ENCODE data around the gene ARHGAP9. TPM values are rescaled to one million over a fixed set of nuclear protein-coding genes. Genes with fewer than 3 reads are reported as not detected.
"Not testable (repeated sequence)": the region's sequence is repeated elsewhere in the genome, so short reads cannot be mapped to it uniquely, and the experiment has no call there.

The ARHGAP9 gene
- total and polyA plus RNA-seq, 10 donors, result 148 to 400 (median 238) TPM

DNA sequence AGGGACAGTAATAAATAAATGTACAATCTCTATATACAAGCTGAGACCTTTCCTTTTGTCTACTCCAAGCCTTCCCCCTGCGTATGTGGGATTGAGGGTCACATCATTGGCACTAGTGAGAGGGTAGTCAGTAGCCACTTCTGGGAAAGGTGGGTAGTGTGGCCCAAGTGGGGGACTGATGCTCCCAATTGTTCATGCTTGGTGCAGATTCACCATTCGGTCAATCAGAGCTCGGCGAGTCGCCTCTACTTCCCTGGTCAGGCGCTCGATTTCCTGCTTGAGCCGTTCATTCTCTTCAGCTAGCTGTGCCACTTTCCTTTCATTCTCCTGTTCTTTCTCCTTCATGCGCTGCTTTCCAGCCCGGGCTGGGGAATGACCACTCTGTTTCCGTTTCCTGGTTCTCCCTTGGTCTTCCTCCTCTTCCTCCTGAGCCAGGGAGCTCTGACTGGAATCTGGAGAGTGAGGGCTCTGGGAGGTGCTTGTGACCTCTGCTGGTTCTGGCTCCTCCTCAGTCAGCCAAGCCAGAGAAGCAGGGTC, 37.0 kb upstream of the ARHGAP9 start:
- Histone ChIP-seq H3K4me3 (no peak overlapping the region), H3K4me1 (peaks cover 26 to 52% (median 41%) of the 10 kb centered on the region in 6 donors), H3K36me3 (peaks cover 3 to 72% (median 60%) of the 10 kb centered on the region in 6 donors), H3K9me3 (no peaks in the 10 kb centered on the region), H3K27me3 (replicated peaks in 1 of 7) (no peaks in the 10 kb centered on the region), H3K27ac (peak overlapping the region in 4 of 8 donors; percentile 4 to 100 (median 30))
- WGBS, 5 donors, result 79 to 95% (median 84%) methylated on average over 11 of the region's 11 CpGs
- intact Hi-C loops (cut with DNase I; ENCODE audit: low total_unique reads), result no loop called here
- no peak for DNase-seq
- TF ChIP-seq POLR2A (IDR thresholded peaks at IDR 0.05) (no peak), POLR2AphosphoS5 (IDR thresholded peaks at IDR 0.05) (no peak)
- TF ChIP-seq, protein P1, sequence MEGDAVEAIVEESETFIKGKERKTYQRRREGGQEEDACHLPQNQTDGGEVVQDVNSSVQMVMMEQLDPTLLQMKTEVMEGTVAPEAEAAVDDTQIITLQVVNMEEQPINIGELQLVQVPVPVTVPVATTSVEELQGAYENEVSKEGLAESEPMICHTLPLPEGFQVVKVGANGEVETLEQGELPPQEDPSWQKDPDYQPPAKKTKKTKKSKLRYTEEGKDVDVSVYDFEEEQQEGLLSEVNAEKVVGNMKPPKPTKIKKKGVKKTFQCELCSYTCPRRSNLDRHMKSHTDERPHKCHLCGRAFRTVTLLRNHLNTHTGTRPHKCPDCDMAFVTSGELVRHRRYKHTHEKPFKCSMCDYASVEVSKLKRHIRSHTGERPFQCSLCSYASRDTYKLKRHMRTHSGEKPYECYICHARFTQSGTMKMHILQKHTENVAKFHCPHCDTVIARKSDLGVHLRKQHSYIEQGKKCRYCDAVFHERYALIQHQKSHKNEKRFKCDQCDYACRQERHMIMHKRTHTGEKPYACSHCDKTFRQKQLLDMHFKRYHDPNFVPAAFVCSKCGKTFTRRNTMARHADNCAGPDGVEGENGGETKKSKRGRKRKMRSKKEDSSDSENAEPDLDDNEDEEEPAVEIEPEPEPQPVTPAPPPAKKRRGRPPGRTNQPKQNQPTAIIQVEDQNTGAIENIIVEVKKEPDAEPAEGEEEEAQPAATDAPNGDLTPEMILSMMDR (IDR thresholded peaks at IDR 0.05 in 8 of 11, conservative IDR thresholded peaks at IDR 0.05 in 3 of 11), result no peak

DNA sequence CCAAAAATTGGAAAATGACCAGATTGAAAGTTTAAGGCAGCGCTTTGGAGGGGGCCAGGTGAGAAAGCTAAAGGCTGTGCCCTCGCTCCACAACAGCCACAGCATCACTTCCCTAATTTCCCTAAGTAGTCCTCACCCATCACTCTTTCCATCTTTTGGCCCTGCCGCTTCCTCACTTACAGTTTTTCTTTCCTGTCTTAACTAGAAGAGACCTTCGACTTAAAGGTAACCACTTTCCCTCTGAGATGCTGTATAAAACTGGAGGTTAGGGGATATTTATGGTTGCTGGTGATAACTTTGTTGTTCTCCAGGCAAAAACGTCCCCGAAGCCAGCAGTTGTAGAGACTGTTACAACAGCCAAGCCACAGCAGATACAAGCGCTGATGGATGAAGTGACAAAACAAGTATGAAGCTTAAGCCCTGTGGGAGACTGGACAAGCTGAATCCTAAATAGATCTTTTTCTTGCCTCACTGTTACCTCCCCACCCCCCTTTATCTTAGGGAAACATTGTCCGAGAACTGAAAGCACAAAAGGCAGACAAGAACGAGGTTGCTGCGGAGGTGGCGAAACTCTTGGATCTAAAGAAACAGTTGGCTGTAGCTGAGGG, 36.4 kb upstream of the ARHGAP9 start:
- TF ChIP-seq, protein P1 (IDR thresholded peaks at IDR 0.05 in 8 of 11, conservative IDR thresholded peaks at IDR 0.05 in 3 of 11), result no peak
- TF ChIP-seq POLR2AphosphoS5 (IDR thresholded peaks at IDR 0.05), result no peak
- no peak for TF ChIP-seq POLR2A (IDR thresholded peaks at IDR 0.05)
- intact Hi-C loops (cut with DNase I; ENCODE audit: low total_unique reads), result no loop called here
- Histone ChIP-seq H3K9me3 (no peaks in the 10 kb centered on the region), H3K27ac (peak overlapping the region in 1 of 8 donors; percentile 7), H3K36me3 (peaks cover 3 to 79% (median 67%) of the 10 kb centered on the region in 6 donors), H3K4me1 (peaks cover 20 to 46% (median 35%) of the 10 kb centered on the region in 6 donors), H3K27me3 (replicated peaks in 1 of 7) (no peaks in the 10 kb centered on the region), H3K4me3 (no peak overlapping the region)
- no peak for DNase-seq
- 75 to 88% (median 81%) methylated on average over 11 of the region's 11 CpGs for WGBS, 5 donors

DNA sequence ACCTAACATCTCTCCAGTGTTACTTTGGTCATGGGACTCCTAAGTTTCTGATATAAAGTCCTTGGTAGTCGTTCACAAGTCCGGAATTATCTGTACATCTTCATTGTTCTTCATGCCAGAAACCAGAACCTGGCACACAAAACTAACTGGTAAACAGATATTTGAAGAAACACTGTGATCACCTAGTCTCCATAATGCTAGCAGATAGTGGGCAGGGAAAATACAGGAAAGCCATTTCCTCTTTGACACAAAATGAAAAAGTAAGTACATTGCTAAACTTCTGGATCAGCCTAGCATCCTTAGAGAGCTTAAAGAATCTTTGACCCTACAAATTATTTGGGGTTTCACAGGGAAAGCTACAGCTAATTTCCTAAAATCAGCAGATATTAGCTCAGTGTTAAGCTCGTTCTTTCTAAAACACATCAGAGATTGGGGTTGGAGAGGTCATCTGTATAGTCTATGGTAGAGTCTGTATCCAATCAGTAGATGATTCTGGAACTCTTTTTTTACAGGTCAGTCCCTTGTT, 35.8 kb upstream of the ARHGAP9 start:
- H3K4me3 ChIP-seq, result no peak overlapping the region
- intact Hi-C loops (cut with DNase I; ENCODE audit: low total_unique reads), result no loop called here
- peaks cover 17 to 43% (median 32%) of the 10 kb centered on the region in 6 donors for H3K4me1 ChIP-seq
- DNase-seq, result no peak
- no peaks in the 10 kb centered on the region for H3K9me3 ChIP-seq
- H3K36me3 ChIP-seq, result peaks cover 3 to 84% (median 71%) of the 10 kb centered on the region in 6 donors
- no peak for TF ChIP-seq POLR2A (IDR thresholded peaks at IDR 0.05)
- TF ChIP-seq, protein P1 (IDR thresholded peaks at IDR 0.05 in 8 of 11, conservative IDR thresholded peaks at IDR 0.05 in 3 of 11), result no peak
- TF ChIP-seq POLR2AphosphoS5 (IDR thresholded peaks at IDR 0.05), result no peak
- H3K27ac ChIP-seq, result peak overlapping the region in 2 of 8 donors; percentile 2 to 19
- 65 to 92% (median 82%) methylated on average over 3 of the region's 3 CpGs for WGBS, 5 donors
- H3K27me3 ChIP-seq (replicated peaks in 1 of 7), result no peaks in the 10 kb centered on the region

DNA sequence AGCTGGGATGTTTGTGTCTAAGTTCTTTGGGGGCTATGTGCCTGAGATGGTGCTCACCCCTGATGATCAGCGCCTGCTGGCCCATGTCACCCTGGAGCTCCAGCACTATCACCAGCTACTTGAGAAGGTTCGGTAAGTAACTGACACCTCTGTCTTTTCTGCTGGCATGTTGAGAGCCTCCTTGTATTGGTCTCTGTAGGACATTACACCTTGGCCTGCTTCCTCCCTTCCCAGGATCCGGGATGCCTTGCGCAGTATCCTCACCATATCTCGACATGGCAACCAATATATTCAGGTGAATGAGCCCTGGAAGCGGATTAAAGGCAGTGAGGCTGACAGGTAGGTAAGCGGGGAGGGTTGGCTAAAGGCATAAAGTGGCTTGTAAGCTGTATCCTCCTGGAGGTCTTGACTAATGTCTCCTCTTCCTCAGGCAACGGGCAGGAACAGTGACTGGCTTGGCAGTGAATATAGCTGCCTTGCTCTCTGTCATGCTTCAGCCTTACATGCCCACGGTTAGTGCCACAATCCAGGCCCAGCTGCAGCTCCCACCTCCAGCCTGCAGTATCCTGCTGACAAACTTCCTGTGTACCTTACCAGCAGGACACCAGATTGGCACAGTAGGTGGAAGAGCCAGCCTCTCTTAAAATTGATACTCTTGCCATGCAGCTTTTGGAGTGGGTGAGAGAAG, 35.2 kb upstream of the ARHGAP9 start:
- no peak for DNase-seq
- WGBS, 5 donors, result 90 to 95% (median 91%) methylated on average over 9 of the region's 9 CpGs
- intact Hi-C loops (cut with DNase I; ENCODE audit: low total_unique reads), result no loop called here
- Histone ChIP-seq H3K9me3 (no peaks in the 10 kb centered on the region), H3K4me3 (no peak overlapping the region), H3K4me1 (peaks cover 17 to 43% (median 31%) of the 10 kb centered on the region in 6 donors), H3K36me3 (peaks cover 3 to 90% (median 77%) of the 10 kb centered on the region in 6 donors), H3K27ac (peak overlapping the region in 2 of 8 donors; percentile 2 to 19), H3K27me3 (replicated peaks in 1 of 7) (no peaks in the 10 kb centered on the region)
- TF ChIP-seq POLR2AphosphoS5 (IDR thresholded peaks at IDR 0.05) (no peak), POLR2A (IDR thresholded peaks at IDR 0.05) (no peak)
- TF ChIP-seq, protein P1 (IDR thresholded peaks at IDR 0.05 in 8 of 11, conservative IDR thresholded peaks at IDR 0.05 in 3 of 11), result no peak

DNA sequence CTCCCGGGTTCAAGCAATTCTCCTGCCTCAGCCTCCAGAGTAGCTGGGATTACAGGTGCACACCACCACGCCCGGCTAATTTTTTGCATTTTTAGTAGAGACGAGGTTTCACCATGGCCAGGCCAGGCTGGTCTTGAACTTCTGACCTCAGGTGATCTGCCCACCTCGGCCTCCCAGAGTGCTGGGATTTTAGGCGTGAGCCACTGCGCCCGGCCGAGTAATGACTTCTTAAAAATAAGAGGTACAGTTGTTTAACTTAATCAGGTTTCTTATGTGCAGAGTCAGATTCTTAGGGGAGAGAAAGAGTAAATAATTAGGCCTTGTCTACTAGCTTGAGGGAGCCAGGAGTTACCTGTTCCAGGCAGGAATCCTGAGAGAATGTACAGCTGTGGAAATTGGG, 34.6 kb upstream of the ARHGAP9 start:
- H3K4me3 ChIP-seq; intact Hi-C loops (cut with DNase I; ENCODE audit: low total_unique reads); H3K27me3 ChIP-seq (replicated peaks in 1 of 7); H3K9me3 ChIP-seq; DNase-seq: not testable (repeated sequence)
- H3K36me3 ChIP-seq, result peaks cover 3 to 97% (median 83%) of the 10 kb centered on the region in 6 donors
- peak overlapping the region in 1 of 8 donors; percentile 19 for H3K27ac ChIP-seq
- peaks cover 14 to 38% (median 26%) of the 10 kb centered on the region in 6 donors for H3K4me1 ChIP-seq
- WGBS, 5 donors, result 89 to 97% (median 95%) methylated on average over 9 of the region's 9 CpGs

DNA sequence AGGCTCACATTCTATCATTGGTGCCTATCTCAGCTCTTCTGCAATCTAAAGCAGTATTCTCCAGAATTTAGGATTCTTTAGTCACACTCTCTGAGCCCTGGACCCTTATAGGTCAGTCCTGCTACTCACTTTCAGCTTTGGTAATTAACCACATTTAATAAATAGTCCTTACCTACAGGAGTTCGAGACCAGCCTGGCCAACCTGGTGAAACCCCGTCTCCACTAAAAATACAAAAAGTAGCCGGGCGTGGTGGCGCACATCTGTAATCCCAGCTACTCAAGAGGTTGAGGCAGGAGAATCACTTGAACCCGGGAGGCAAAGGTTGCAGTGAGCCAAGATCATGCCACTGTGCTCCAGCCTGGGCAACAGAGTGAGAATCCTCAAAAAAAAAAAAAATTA, 34.0 kb upstream of the ARHGAP9 start:
- Histone ChIP-seq H3K36me3 (peaks cover 3 to 100% (median 87%) of the 10 kb centered on the region in 6 donors), H3K4me1 (peaks cover 8 to 32% (median 20%) of the 10 kb centered on the region in 6 donors)
- H3K4me3 ChIP-seq; H3K9me3 ChIP-seq; H3K27me3 ChIP-seq (replicated peaks in 1 of 7); H3K27ac ChIP-seq; DNase-seq; intact Hi-C loops (cut with DNase I; ENCODE audit: low total_unique reads): not testable (repeated sequence)
- 93 to 98% (median 98%) methylated on average over 6 of the region's 6 CpGs for WGBS, 5 donors
